KMS-11 (cell line): Measurements from ENCODE around the gene PDE2A.

Source experiments
- H2AFZ ChIP-seq: fragments of 200-600 bp; sonication (generic); 2 replicates; pipeline ENCODE4 v1.6.1; 2016; ENCODE audit warnings: antibody characterized with exemption, mixed run types, low read depth
- H3K27ac ChIP-seq: fragments of 200-600 bp; sonication (generic); 2 replicates; pipeline ENCODE4 v1.6.1; 2016; ENCODE audit warnings: mild to moderate bottlenecking, mixed run types
- H3K27me3 ChIP-seq: fragments of 200-600 bp; sonication (generic); 2 replicates; pipeline ENCODE4 v1.6.1; 2017; ENCODE audit warnings: mild to moderate bottlenecking, low read depth, mixed run types, moderate library complexity; ENCODE audit not compliant: insufficient read depth
- H3K36me3 ChIP-seq: fragments of 200-600 bp; sonication (generic); 2 replicates; pipeline ENCODE4 v1.6.1; 2017; ENCODE audit warnings: mild to moderate bottlenecking, mixed run types; ENCODE audit not compliant: insufficient read depth
- H3K4me1 ChIP-seq: fragments of 200-600 bp; sonication (generic); 2 replicates; pipeline ENCODE4 v1.6.1; 2016; ENCODE audit warnings: mild to moderate bottlenecking, low read depth, mixed run types; ENCODE audit not compliant: poor library complexity, severe bottlenecking
- H3K4me2 ChIP-seq: fragments of 200-600 bp; sonication (generic); 2 replicates; pipeline ENCODE4 v1.7.0; 2016; ENCODE audit warnings: mild to moderate bottlenecking, mixed run types
- H3K4me3 ChIP-seq: fragments of 200-600 bp; sonication (generic); IDR thresholded peaks from 2 replicates; pipeline ENCODE4 v1.6.1; 2017; ENCODE audit warnings: low read depth, low read length, mixed read lengths; ENCODE audit not compliant: insufficient read depth
- H3K79me2 ChIP-seq: fragments of 200-600 bp; sonication (generic); 2 replicates; pipeline ENCODE4 v1.6.1; 2016; ENCODE audit warnings: low read depth, mixed run types; ENCODE audit not compliant: insufficient read depth
- H3K9ac ChIP-seq: fragments of 200-600 bp; sonication (generic); 2 replicates; pipeline ENCODE4 v1.6.1; 2016; ENCODE audit warnings: mild to moderate bottlenecking, mixed run types
- H4K20me1 ChIP-seq: fragments of 200-600 bp; sonication (generic); 2 replicates; pipeline ENCODE4 v1.6.1; 2016; ENCODE audit warnings: mild to moderate bottlenecking, mixed run types; ENCODE audit not compliant: insufficient read depth
- CTCF ChIP-seq: fragments of 200-600 bp; sonication (generic); conservative IDR thresholded peaks from 2 replicates; pipeline ENCODE4 v1.6.1; 2017; ENCODE audit warnings: low read depth, mild to moderate bottlenecking, antibody characterized with exemption, low read length, moderate library complexity, mixed read lengths

The PDE2A gene

GRCh38 chr11:72615329-72615728, 58.9 kb downstream of the PDE2A start:
- H3K9ac ChIP-seq = no peak overlapping the region
- no peaks in the 10 kb centered on the region for H4K20me1 ChIP-seq
- peaks cover 86% of the 10 kb centered on the region for H3K27me3 ChIP-seq
- no peak overlapping the region for H3K4me2 ChIP-seq
- no peak overlapping the region for H2AFZ ChIP-seq
- H3K4me1 ChIP-seq = no peaks in the 10 kb centered on the region
- TF ChIP-seq CTCF = no peak
- no peak overlapping the region for H3K4me3 ChIP-seq
- H3K36me3 ChIP-seq = no peaks in the 10 kb centered on the region
- H3K79me2 ChIP-seq = no peaks in the 10 kb centered on the region
- H3K27ac ChIP-seq = no peak overlapping the region

- peaks cover 89% of the 10 kb centered on the region for H3K27me3 ChIP-seq
- no peak overlapping the region for H3K9ac ChIP-seq
- no peak overlapping the region for H3K4me2 ChIP-seq
- H3K79me2 ChIP-seq = no peaks in the 10 kb centered on the region
- H3K36me3 ChIP-seq = no peaks in the 10 kb centered on the region
- no peaks in the 10 kb centered on the region for H3K4me1 ChIP-seq
- H2AFZ ChIP-seq = no peak overlapping the region
- no peak overlapping the region for H3K27ac ChIP-seq
- no peak overlapping the region for H3K4me3 ChIP-seq
- no peak for TF ChIP-seq CTCF
- H4K20me1 ChIP-seq = no peaks in the 10 kb centered on the region
Observed at GRCh38 chr11:72614381-72614780, 59.8 kb downstream of the PDE2A start.

GRCh38 chr11:72613977-72614376, 60.2 kb downstream of the PDE2A start:
- Histone ChIP-seq H3K36me3 (no peaks in the 10 kb centered on the region), H3K27me3 (peaks cover 87% of the 10 kb centered on the region), H3K4me3 (no peak overlapping the region), H3K27ac (no peak overlapping the region), H3K4me2 (no peak overlapping the region), H3K79me2 (no peaks in the 10 kb centered on the region), H4K20me1 (no peaks in the 10 kb centered on the region), H3K4me1 (no peaks in the 10 kb centered on the region), H3K9ac (no peak overlapping the region), H2AFZ (no peak overlapping the region)
- no peak for TF ChIP-seq CTCF

- Histone ChIP-seq H3K4me3 (no peak overlapping the region), H3K36me3 (no peaks in the 10 kb centered on the region), H3K9ac (no peak overlapping the region), H3K27me3 (peaks cover 87% of the 10 kb centered on the region), H3K4me1 (no peaks in the 10 kb centered on the region), H2AFZ (no peak overlapping the region), H3K4me2 (no peak overlapping the region), H4K20me1 (no peaks in the 10 kb centered on the region), H3K27ac (no peak overlapping the region), H3K79me2 (no peaks in the 10 kb centered on the region)
- no peak for TF ChIP-seq CTCF
Observed at GRCh38 chr11:72613450-72613849, 60.8 kb downstream of the PDE2A start.
